Measurements from ENCODE around the gene MATCAP1. TPM values are rescaled to one million over a fixed set of nuclear protein-coding genes. Genes with fewer than 3 reads are reported as not detected.

Gene MATCAP1
- total and polyA plus RNA-seq, 2 of the 8 experiments (the other 6 are each of a cell fraction or from before 2014, with no cell fraction given), result 22.9 to 27.5 TPM

- TF ChIP-seq CHD7 (IDR thresholded peaks at IDR 0.05; ENCODE audit: insufficient replicate concordance, low read length) (no peak), USF2 (IDR thresholded peaks at IDR 0.05; ENCODE audit: low read length) (no peak), HDAC6 (IDR thresholded peaks at IDR 0.05; ENCODE audit: low read depth, low read length) (no peak), RAD21 (IDR thresholded peaks at IDR 0.05 in 1 of 2, conservative IDR thresholded peaks at IDR 0.05 in 1 of 2; ENCODE audit: low read depth in 2 of 2, low read length in 2 of 2) (no peak), TCF12 (IDR thresholded peaks at IDR 0.05; ENCODE audit: low read depth, low read length) (no peak), SRF (IDR thresholded peaks at IDR 0.05; ENCODE audit: low read depth, low read length) (no peak), BACH1 (IDR thresholded peaks at IDR 0.05; ENCODE audit: low read length) (no peak), TAF7 (optimal IDR thresholded peaks at IDR 0.05; ENCODE audit: borderline replicate concordance, low read depth, low read length) (no peak), GTF2F1 (IDR thresholded peaks at IDR 0.05; ENCODE audit: borderline replicate concordance, low read depth, low read length) (no peak), EGR1 (IDR thresholded peaks at IDR 0.05; ENCODE audit: borderline replicate concordance, low read depth, low read length) (no peak), YY1 (IDR thresholded peaks at IDR 0.05; ENCODE audit: low read depth, low read length) (no peak)
These were observed 46.2 kb downstream of the MATCAP1 start (continued) for GRCh38 chr16:67137605-67138004.
